Epidermal melanocyte (primary cell): ENCODE measurements around the gene KIRREL1.

ENCODE experiments used
- DNase-seq: peaks from one replicate; pipeline ENCODE4 v3.0.0; 2011; ENCODE audit warnings: low spot score; ENCODE audit not compliant: insufficient read length

KIRREL1 gene

GRCh38 chr1:157993147-157993917, at the start of gene KIRREL1:
Gene KIRREL1 (plus strand): TSS chr1:157993645. CDS start chr1:157993677, 32 bp downstream.
- no peak for DNase-seq

DNA sequence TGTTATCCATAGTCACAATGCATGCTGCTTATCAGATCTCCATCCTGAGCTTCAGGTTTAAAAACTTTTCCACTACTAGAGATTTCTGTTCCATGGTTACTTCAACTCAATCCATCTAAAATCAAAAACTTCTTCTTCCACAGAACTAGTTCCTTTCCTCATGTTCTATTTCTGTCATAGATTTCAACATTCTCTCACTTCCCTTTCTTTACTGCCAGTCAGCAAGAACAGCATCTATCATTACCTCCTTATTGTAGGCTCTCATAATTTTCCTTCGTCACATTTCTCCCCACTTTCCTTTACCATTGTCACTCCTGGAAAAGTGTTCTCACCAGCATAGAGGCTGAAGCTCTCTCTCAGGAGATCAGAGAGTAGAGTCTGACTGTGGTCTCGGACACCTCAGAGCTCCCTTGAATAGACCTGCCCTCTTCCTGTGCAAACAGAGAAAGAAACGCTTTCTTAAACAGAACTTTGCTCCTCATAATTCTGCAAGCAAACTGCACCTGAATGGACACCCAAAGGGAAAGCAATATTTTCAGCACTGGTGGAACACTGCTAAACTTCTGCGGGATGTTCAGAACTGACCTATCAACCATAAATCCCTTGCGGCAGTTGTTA, 48.7 kb upstream of the KIRREL1 start:
- no peak for DNase-seq

GRCh38 chr1:157948312-157949073, 45.0 kb upstream of the KIRREL1 start:
- no peak for DNase-seq

DNA sequence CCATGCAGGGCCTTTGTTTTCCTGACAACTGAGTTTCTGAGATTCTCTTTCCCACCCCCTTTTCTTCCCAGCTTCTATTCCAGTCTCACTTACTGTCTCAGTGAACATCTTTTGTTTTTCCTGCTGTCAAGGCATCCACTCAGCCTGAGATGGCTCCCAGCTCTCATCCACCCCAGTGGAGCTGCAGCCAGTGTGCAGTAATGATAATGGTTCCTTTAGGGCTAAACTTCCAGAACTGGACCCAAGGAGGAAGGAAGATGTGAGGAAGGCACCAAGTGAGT, 44.4 kb upstream of the KIRREL1 start:
- DNase-seq: no peak

GRCh38 chr1:157951230-157951629, 42.2 kb upstream of the KIRREL1 start:
- no peak for DNase-seq

DNA sequence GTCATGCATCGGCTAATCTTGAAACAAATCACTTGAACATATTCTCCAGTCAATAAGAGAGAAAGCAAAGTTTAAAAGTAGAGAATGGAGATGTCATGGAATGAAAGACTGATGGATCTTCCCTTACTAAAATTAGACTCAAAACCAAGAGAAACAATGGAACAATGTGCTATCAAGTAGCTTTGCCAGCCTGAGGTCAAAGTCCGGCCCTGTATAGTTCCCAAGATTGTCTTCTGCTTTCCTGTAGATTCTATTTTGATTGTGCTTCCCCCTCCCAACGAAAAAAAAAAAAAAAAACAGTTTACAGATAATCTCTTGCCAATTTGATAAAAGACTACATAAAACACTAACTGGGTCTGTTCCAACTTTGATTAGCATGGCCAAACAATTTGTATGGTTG, 40.8 kb upstream of the KIRREL1 start:
- no peak for DNase-seq

DNA sequence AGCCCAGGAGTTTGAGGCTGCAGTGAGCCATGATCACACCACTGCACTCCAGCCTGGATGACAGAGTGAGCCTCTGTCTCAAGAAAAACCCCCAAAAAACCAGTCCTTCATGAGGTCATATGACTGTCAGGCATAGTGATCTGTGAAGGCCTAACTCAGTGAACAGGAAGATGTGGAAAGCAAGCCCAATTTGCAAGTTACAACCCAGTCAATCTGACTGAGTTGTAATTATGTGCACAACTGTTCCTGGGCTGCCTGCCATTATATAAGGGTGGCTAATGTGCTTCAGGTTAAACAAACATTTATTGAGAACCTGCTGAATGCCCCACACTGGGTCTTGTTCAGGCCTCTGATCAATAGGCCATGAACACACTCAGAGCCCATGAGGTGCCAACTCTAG, 38.2 kb upstream of the KIRREL1 start:
- DNase-seq: no peak

GRCh38 chr1:157955857-157956256, 37.6 kb upstream of the KIRREL1 start:
- DNase-seq: no peak

DNA sequence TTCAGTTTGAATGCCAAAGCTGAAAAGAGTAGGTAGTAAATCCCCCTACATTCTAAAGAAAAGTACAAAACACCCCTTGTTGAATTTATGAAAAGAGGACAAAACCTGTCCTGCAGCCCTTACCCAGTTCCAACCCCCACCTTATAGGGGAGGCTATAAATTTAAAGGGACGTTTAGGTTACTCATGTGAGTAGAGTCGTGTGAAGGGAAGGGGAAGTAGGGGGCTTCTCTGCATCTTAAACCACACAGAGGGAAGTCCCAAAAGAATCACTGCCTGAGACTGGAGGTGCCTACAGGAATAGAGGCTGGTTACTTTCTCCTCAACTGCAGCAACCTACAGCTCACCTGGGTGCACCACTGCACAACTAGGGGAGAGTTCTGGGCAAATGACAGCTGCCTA, 36.7 kb upstream of the KIRREL1 start:
- no peak for DNase-seq

GRCh38 chr1:157958263-157958662, 35.2 kb upstream of the KIRREL1 start:
- no peak for DNase-seq

DNA sequence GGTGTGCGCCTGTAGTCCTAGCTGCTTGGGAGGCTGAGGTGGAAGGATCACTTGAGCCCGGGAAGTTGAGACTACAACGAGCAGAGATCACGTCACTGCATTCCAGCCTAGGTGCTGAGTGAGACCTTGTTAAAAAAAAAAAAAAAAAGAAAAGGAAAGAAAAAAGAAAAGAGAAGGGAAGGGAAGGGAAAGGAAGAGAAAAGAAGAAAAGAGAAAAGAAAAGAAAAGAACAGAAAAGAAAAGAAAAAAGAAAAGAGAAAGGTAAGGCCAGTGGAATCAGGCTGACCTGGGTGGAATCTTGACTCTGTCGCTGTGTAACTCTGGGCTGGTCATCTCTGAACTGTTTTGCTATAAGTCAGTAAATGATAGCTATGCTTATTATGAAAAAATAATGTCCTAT, 33.7 kb upstream of the KIRREL1 start:
- no peak for DNase-seq

DNA sequence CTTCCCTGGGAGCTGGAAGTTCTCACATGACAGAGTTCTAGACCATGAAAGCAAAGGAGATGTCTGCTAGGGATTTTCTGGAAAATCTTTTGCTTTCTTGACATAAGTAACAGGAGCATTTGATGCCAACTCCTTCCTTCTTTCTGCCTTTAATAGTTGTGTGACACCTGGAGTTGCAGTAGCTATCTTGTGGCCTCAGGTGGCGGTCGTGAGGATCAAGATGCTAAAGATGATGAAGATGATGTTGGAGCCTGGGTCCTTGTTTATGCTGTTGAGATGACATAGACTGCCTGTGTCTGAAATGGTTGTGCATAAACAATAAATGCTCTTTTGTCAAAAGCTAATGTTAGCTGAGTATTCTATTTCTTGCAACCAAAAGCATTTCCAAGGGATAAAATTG, 32.7 kb upstream of the KIRREL1 start:
- no peak for DNase-seq

GRCh38 chr1:157961805-157962762, 31.4 kb upstream of the KIRREL1 start:
- DNase-seq: no peak

GRCh38 chr1:157963713-157964112, 29.7 kb upstream of the KIRREL1 start:
- peak; percentile 66 for DNase-seq

DNA sequence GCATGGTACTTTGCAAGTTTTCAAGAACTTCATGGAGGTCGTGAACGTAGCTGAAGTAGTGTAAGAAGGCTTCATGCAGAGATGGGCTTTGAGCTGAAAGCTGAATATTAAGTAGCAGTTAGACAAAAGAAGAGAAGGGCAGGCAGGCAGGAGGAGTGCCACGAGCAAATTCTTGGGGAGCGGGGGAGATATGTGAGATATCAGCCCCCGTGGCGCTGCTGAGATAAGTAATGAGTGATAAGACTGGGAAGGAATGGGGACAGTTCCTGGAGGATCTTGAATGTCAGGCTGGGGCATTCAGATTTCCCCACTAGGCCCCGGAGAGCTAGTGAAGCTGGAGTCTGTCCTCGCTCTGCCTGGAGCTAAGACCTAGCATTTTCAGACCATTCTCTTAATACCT, 27.9 kb upstream of the KIRREL1 start:
- DNase-seq: no peak

DNA sequence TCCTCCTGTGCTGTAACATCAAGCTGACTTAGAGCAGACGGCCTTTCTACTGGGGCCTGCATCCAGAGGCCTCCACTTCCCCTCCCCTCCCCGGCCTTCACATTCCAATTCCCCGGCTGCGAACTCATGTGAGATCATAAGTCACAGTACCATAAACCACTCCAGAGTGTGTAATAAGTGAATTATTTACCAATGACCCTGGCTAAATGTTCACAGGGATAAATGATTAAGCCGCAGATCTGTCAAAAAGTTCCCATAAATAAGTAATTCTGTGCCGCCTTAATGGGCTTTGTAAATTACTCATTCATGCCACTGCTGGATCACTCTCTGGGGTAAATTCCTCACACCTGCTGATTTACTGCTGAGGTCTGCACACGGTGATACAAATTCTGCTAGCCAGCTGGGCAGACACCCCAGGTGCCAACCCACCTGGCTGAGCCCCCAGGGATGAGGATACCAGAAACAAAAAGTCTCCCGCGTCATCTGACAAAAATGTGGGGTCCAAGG, 27.4 kb upstream of the KIRREL1 start:
- DNase-seq: no peak

GRCh38 chr1:157967205-157967604, 26.2 kb upstream of the KIRREL1 start:
- DNase-seq: no peak

DNA sequence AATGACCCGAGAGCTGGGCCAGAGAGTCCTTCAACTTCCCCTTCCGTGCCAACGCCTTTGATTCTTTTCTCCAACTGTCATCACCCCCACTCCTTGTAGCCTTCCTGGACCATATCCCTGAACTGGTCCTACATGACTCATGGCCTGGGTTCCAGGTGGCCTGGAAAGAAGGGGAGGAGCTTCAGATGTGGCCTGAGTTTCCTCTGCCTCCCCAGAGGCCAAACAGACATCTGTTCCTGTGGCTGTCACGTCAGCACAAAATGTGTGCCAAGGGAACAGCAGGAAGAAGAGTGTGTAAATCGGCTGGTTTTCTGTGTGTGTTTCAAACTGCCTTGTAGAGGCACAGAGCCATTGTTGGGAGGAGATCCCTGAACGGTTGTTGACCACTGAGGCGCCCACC, 24.9 kb upstream of the KIRREL1 start:
- no peak for DNase-seq

DNA sequence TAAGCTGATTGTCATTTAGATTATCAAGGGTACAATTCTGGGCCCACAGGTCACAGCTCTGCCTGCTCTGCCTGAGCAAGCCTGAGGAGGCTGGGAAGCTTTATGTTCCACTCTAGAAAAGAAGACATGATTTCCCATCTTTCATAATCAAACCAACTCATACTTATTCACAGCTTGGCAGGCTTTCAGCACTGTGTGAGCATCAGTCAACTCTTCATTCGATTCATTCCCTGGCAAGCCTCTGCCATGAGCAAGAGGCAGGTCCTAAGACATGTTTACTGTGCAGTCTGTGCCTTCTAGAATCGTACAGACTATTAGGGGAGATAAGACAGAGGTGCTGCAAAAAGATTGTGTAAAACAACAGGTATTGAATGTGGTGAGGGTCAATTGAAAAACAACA, 24.5 kb upstream of the KIRREL1 start:
- no peak for DNase-seq

DNA sequence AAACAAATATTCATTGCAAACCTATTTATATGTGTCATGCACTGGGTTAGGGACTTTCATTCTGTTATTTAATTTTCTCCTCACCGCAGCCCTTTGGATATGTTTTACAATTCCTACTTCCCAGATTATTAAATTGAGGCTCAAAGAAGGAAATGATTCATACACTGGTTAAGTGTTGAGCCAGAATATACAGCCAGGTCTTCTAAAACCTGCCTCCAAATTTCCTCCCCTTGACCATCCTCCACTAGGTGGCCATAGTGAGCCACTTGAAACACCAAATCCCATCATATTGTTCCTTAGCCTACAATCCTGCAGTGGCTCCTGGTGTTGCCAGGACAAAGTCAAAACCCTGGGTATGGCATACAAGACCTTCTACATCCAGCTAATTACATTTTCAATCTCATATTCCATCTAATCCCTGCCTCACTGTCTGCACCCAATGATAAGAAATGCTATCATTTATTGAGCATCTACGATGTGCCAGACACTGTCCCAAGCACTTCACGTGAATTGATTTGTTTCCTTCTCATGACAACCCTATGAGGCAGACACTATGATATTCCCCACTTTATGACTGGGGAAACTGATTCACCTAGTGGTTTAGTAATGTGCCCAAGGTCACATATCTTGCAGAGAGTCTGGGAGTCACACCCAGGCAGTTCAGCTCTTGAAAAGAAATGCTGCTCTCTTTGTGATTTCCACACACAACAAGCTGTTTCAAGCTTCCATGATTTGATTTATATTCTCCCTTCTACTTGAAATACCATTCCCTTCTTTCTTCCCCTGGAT, 23.6 kb upstream of the KIRREL1 start:
- DNase-seq: peak; percentile 71

GRCh38 chr1:157971769-157972168, 21.7 kb upstream of the KIRREL1 start:
- DNase-seq: no peak
